ENCODE data around the gene IQSEC1.

IQSEC1 gene

DNA sequence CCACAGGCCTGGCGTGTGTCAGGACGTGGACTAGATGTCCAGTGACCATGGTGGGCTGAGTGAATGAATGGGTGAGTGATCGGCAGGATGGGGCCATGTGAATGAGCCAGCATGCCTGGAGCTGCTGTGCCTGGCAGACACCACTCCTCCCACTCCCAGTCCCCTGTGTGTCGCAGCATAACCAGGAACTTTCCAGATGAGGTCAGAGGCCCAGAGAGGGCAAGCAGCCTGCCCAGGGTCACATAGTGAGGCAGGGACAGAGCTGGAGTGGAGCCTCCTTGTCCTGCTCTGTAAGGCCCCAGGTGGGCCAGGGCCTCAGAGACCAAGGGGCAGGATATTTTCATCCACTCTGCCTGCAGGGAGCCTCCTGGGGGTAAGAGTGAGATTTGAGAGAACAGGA lies 6.4 kb downstream of the IQSEC1 start:
- no peak for FAIRE-seq

DNA sequence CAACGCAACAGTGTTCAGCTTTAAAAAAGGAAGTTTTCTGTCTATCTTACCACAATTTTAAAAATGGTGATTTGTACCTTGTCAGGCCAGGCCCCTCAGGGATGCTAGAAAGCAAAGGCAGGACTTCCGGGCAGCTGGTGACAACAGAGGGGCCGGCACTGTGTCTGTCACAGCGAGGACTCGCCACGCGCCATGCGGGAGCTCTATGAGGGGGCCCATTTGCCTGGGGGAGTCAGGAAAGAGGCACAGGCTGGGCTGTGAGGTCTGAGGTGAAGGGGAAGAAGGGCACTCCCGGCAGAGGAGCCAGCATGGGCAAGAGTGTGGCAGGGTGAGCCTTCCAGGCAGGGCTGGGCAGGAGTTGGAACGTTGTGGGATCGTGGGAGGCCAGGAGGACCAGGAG lies 7.0 kb downstream of the IQSEC1 start:
- FAIRE-seq, result no peak

DNA sequence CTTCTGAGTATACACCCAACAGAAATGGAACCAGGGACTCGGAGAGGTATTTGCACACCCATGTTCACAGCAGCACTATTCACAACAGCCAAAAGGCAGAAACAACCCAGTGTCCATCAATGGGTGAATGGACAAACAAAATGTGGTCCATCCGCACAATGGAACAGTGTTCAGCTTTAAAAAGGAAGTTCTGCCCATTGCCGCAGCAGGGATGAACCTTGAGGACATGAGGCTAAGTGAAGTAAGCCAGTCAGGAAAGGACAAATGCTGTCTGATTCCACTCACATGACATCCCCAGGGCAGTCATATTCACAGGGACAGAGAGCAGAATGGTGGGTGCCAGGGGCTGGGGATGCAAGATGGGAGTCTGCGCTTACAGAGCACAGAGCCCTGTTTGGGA lies 7.5 kb downstream of the IQSEC1 start:
- no peak for FAIRE-seq

DNA sequence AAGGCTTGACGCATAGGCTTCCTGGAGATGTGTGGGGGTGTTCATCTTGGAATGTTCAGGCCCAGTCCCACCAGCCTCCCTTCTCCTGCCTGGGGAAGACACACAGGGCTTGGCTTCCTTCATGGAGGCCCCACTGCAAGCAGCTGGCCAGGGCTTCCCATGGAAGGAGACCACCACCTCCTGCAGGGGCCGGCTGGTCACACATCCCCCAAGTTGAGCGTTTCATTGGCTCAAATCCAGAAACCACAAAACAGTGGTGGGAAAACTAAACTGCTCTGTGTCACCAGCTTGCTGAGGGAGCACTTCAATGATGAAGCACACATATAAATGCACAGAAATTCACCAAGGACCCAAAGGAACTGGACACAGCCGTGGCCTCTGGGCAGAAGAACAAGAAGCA lies 8.3 kb downstream of the IQSEC1 start:
- FAIRE-seq, result no peak

DNA sequence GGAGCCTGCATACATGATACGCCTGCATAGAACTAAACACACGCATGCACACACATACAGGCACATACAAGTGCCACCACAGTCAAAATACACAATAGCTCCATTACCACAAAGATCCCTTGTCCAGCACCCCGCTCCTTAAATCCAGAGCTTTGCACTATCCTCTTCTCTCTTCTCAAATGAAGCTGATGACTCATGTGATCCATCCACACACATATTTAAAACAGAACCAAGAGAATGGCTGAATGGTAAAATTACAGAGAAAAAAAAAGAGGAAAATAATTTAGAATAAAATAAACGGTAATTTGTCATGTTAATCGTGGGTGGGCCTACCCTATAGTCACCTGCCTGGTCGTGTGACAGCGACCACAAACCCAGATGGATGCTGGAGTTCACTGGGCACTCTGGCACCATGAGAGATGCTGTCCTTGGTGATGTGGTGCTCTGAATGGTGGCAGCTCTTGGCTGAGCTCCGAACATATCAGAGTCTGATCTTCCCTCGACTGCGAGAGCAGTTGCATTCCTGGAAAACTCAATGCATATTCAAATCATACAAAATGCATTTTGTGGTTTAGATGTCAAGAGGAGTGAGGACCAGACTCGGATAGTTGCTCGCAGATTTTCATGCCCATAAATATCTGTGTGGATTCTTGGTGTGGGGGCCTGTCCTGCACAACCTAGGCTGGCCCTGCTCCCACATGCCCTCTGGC lies 8.9 kb downstream of the IQSEC1 start:
- FAIRE-seq, result no peak

DNA sequence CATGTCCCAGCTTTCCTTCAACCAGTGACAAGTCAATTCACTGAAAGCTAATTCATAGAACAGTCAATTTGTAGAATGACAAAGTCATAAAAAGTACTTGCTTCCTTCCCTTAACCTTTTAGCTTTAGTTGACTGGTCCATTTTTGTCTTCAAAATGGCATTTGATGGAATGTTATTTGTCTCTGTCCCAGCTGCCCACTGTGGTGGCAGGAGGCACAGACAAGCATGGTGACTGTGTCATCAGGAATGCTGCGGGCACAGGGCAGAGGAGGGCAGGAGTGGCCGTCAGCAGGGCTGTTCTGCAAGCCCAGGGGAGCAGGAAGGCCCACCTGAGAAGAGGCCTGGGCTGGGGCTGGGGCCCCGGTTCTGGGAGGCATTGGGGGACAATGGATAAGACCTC lies 10.0 kb downstream of the IQSEC1 start:
- FAIRE-seq, result no peak

DNA sequence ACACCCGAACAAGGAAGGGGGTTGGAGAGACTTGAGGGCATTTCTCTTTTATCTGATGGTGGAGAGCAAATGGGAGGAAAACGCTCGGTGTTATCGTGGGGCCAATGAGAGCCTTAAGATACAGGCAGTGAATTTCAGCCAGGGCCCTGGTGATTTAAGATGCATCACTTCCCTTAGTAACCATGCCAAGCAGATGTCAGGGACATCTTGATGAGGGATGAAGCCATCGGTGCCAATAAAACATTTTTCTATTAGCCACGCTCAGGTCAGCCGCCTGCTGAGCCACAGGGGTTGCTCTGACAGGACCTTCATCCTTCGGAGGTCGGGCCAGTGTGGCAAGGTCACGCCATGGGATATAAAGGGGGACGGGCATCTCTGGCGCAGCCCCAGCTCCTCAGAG lies 10.6 kb downstream of the IQSEC1 start:
- no peak for FAIRE-seq

DNA sequence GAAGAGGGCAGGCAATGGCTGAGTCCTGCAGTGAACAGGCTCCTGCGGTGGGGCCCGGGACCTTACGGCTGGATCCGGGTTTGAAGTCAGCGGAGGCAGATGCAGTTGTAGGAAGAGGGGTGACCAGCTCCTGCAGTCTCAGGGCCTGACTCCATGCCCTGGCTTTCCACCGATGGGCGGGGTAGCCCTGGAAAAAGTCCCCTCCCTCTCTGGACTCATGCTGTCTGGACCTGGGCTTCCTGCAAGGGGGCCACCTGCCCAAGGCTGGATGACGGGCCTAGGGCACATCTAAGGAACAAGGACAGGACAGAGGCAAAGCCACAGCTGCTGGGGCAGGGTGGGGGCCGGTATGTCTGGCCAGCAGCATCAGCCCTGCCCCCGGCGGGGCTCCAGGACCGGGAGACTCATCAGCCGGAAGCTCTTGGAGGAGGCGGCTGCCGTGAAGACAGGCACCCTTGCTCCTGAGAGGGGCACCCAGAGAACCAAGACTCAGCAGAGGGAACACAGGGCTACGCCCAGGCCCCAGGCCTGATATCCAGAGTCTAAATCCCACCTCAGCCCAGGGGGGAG lies 12.8 kb downstream of the IQSEC1 start:
- no peak for FAIRE-seq

DNA sequence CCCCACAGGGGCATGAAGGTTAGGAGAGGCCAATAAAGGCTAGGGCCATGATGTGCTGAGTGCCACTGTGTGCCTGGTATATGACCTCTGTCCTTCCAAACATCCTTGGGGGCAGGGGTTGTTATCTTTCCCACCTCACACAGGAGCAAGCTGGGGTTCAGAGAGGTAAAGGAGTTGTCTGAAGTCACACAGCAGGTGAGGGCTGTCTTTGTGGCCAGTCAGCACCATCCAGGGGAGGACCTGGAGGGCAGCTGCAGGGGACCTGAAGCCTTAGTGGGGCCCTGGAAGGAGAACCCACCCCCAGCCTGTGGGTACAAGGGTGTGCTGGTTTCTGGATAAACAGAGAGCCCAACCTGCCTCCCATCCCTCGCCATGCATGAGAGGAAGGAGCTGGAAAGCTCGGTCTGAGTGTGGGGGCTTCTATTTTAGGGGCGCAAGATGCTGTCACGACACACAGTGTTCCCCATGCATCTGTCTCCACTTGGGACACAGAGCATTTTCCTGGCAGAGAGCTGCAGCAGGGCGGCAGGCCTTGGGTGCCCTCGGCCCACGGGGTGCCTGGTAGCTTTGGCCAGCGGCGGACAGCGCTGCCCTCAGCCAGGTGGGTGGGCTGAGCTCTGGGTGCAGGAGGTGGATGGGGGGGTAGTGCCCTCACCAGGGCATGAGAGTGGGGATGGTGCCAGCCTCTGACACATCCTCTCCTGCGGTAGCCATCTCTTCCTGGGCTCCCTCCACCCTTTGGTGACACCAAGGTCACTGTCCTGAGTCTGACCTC lies 14.7 kb downstream of the IQSEC1 start:
- FAIRE-seq, result no peak

DNA sequence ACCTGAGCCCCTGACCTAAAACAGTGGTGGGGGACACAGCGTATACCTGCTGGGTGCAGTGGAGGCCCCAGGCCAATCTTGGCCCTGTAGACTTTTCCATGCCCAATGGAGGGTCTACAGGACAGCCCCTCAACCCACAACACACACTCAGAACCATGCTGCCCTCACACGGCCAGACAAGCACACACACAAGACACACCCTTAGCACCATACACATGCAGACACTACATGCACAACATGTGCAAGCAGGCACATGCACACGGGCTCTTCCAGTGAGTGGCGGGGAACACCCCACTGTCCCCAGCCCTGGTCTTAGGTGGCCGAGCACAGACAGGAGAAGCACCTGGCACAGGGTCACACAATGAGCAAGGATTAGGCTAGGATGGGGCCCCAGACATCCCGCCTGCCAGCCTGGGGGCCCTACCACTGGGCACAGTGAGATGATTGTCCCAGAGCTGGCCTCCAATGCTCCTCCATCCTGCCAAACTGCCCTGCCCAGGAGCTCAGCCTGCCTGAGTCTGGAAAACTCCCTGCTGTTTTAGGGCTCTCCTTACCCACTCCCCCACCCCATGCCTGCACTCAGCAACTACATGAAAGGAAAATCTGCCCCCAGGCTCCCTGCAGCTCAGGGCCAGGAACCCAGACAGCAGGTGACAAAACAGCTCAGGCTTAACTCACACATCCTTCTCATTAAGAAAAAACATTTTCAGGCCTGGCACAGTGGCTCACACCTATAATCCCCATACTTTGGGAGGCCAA lies 15.8 kb downstream of the IQSEC1 start:
- no peak for FAIRE-seq

DNA sequence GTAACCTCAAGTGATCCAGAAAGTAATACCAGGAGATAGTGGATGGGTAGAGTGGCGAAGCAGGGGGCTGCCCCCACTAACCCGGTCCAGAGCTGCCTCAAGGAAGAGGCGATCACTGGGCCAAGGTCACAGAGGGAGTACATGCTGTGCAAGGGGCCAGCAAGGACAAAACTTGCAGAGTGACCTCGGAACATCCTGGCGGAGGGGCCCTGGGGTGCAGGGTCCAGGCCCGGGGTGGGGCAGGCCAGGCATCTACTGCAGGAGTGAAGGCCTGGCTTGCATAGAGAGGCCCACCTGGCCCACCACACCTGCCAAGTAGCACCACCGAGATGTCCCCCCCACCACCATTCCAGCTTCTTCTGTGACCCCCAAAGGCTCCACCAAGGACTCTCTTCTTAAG lies 17.6 kb downstream of the IQSEC1 start:
- FAIRE-seq, result no peak

DNA sequence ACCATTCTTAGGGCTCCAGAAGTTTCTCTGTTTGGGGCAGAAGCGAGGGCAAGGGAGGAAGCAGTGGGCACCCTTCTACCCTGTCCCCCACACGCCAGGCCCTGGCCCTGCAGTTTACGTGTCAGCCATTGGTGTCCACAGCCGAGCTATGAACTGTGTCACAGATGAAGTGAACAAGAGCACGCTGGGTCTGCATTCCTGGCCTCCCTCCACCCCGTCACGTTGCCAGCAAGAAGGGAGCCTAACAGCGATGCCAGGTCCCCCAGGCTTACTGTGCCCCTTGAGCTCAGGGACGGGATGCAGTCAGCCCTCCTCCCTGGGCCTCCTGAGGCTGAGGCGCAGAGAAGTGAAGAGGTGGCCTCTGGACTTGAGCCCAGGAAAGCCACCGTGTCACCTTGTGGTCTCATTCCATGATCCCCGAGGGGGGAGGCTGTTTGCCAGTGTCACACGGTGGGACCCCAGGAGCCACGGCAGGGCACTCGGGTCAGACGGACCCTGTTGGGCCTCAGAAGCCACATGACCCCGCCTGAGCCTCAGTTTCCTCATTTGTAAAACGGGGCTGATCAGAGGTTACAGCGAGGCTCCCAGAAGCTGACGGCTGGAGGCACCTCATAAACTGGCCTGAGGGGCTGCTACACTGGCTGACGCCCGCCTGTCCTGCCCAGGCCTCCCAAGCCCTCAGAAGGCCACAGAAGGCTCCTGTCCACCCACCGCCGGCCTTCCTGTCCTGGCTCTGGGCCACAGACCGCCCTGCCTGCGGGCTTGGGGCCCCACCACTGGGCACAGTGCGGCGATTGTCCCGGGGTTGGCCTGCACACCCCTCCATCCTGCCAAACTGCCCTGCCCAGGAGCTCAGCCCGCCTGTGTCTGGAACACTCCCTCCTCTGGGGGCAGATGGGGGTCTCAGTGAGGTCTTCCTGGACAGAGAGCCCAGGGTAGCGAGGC lies 18.6 kb downstream of the IQSEC1 start:
- no peak for FAIRE-seq

DNA sequence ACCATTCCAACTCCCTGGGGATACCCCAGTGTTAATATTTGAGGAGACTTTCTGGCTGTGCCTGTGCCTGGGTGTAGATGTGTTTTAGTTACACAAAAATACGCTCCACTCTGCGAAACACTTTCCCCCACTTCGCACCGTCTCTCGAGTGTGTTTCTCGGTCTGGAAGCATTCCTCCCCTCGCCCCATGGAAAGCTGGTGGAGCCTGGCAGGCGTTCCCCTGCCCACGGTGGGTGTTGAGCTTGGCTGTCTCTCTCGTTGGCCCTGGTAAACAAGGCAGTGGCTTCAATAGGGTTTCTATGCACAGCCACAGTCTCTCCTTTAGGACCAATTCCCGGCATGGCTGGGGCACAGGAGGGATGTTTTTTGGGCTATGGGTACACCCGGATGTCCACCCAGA lies 19.3 kb downstream of the IQSEC1 start:
- no peak for FAIRE-seq

DNA sequence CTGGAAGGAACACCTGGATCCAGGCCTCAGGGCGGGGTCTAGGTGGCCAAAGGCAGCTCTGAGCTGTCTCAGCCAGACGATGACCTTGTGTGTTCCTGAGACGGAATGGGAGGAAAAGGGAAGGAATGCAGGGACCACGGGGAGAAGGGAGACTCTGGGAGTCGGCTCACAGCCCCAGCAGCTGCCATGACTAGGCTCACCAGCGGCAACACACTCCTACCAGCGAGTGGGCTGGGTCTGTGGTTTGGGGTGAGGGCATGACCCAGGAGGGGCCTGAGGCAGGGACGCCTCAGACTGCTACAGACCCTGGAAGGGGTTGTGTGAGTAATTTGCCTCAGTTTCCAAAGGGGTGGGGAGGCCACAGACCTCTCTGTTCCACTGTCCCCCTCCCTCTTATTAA lies 19.8 kb downstream of the IQSEC1 start:
- FAIRE-seq, result no peak

DNA sequence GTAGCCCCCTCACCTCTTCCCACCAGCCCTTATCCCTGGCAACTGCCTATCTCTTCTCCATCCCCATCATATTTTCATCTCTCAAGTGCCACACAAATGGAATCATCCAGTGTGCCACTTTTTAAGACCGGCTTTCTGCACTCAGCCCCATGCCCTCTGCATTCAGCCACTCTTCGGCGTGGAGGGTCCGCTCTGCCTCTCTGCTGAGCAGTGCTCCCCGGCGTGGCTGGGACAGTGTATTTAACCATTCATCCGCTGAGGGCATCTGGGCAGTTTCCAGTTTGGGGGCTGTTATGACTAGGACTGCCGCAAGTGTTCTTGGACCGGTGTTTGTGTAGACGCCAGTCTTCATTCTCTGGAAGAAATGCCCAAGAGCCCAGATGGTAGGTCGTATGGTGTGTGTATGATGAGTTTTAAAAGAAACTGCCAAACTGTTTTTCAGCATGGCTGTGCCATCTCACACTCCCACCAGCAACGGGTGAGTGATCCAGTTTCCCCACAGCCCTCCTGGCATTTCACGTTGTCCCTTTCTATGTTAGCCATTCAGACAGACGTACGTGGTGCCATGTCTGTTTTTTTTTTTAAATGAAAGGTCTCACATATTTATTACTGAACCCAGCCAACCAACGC lies 20.9 kb downstream of the IQSEC1 start:
- no peak for FAIRE-seq

DNA sequence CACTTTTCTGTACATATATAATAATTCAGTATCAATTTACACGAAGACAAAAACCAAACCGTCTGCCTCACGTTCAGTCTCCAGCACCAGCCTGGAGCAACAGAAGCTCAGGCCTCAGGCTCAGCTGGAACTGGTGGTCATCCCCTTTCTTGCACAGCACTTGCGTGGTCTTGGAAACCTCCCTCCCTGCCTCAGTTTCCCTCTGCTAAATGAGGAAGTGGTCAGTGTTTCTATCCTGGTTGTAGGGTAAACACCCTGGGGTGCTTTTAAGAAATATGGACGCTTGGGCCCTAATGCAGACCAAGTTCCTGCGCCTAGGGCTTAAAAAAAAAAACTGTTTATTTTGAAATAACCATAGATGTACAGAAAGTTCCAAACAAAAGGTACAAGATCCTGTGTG lies 21.6 kb downstream of the IQSEC1 start:
- no peak for FAIRE-seq

DNA sequence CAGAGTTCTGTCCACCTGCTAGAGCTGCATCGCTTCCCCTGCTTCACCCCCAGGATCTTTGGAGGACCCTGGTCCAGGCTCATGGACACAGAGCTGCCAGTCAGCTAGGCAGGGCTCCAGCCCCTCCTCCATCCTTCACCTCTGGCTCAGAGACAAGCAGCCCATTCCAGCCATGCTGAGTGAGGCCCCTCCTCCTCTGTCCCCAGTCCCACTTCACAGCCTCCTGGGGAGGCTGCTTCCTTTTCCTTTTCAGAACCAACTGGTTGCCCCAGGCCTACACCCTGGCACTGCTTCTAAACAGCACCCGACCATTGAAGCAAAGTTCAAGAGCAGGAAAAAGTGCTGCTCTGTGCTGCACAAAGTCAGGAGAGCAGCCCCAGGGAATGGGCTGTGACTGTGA lies 22.2 kb downstream of the IQSEC1 start:
- no peak for FAIRE-seq

DNA sequence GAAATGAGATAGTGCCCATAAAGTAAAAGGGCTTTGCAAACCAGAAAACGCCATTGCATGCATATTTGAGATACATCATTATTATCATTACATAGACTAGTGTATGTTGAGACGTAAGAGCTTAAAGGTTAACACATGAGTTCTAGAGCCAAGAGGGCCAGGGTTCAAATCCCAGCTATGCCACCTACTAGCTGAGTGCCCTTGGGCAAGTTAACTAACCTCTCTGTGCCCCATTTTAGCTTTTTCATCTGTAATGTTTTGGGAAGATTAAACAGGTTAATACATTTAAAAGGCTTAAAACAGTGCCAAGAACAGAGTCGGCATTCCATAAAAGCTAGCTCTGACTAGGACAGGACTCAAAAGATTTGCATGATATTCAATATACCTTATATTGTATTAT lies 22.8 kb downstream of the IQSEC1 start:
- no peak for FAIRE-seq

DNA sequence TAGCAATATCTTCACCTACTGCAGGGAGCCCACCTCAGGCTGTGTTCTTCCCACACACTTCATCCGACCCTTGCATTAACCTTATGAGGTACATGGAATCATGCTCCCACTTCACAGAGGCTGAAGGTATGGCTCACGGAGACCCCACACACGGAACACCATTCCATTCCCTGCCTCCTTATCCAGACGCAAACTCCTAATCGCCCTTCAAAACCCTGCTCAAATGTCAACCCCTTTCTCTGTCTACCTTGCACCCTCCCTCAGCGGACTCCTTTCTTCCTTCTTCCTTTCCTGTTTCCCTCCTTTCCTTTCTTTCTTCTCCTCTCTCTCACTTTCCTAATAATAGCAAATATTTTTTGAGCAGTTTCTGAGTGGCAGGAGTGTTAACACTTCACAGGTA lies 23.8 kb downstream of the IQSEC1 start:
- no peak for FAIRE-seq

DNA sequence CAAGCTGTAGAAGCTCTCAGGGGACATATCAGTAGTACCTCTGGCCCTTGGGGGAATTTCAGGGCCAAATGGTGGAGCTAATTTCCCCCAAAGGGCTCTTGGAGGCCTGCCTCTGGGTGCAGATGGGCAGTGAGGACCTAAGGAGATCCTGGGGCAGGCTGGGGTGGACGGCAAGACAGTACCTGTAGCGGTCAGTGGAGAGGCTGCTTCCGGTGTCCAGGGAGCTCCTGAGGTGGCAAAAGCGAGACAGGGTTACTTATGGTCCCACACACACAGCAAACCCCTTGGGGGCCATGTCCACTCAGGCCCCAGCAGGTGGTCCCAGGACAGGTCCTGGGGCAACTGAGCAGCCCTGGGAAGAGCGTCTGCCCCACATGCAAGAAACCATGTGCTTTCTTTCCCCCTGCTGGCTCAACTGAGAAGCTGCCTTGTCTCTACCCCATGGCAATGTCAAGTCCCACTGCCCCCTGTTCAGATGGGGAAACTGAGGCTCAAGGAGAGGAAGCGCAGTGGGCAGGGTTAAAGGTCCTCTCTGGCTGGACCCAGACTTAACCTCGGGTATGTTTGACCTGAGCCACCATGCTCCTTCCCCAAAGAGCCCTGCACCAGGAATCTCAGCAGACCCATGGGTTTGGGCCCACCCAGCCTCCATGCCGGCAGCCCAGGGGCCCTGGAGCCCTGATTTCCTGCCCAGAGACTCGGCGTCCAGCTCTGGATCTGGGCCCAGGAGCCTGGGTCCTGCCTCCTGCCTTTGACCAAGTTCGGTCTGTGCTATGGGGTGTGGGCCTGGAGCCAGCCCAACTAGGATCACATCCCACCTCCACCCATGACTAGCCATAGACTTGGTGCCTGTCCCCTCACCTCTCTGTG lies 25.7 kb downstream of the IQSEC1 start:
- FAIRE-seq, result no peak

All from islet of Langerhans (tissue), 1 donor.